Kidney (tissue), 14 donors: ENCODE data around the gene EBF4. TPM values are rescaled to one million over a fixed set of nuclear protein-coding genes. Genes with fewer than 3 reads are reported as not detected.

Experiments used
- DNase-seq, 5 donors: peaks; one replicate each; pipeline ENCODE4 v3.0.0-alpha.2; 2013 to 2020
- FAIRE-seq: peaks from 2 replicates; lab custom pipeline; 2012; peaks lifted over from hg19 to GRCh38; lab: Jason Lieb, UNC
- H3K27ac ChIP-seq, 2 donors: one replicate each; pipeline ENCODE4 v1.7.0; 2013; ENCODE audit warnings: low read depth in 2 of 2, low read length in 2 of 2, inconsistent platforms in 1 of 2
- H3K27me3 ChIP-seq: one replicate; pipeline ENCODE4 v1.7.1; 2013; ENCODE audit warnings: low read length, inconsistent platforms; ENCODE audit not compliant: control insufficient read depth, insufficient read depth
- H3K36me3 ChIP-seq, 3 donors: one replicate each; pipeline versions ENCODE4 v1.7.0 to v1.7.1; 2013; ENCODE audit warnings: low read length in 3 of 3, control low read depth in 1 of 3, inconsistent platforms in 1 of 3; ENCODE audit not compliant: insufficient read depth in 3 of 3, control insufficient read depth in 2 of 3
- H3K4me1 ChIP-seq, 3 donors: one replicate each; pipeline versions ENCODE4 v1.7.0 to v1.7.1; 2013; ENCODE audit warnings: low read length in 3 of 3, inconsistent platforms in 1 of 3, low read depth in 1 of 3; ENCODE audit not compliant: control insufficient read depth in 2 of 3, insufficient read depth in 2 of 3
- H3K4me3 ChIP-seq, 3 donors: one replicate each; pipeline versions ENCODE4 v1.7.0 to v1.8.1; 2013; ENCODE audit warnings: low read length in 3 of 3, control low read depth in 1 of 3, inconsistent platforms in 1 of 3
- H3K9ac ChIP-seq, 3 donors: one replicate each; pipeline versions ENCODE4 v1.7.0 to v1.7.1; 2013; ENCODE audit warnings: low read length in 3 of 3, control low read depth in 1 of 3, inconsistent platforms in 1 of 3
- H3K9me3 ChIP-seq, 3 donors: one replicate each; pipeline versions ENCODE4 v1.7.0 to v1.7.1; 2013; ENCODE audit warnings: low read length in 3 of 3, control low read depth in 1 of 3, inconsistent platforms in 1 of 3; ENCODE audit not compliant: control insufficient read depth in 2 of 3, insufficient read depth in 1 of 3
- intact Hi-C: fragments of 100-400 bp; cut with DNase I; formaldehyde crosslinking; loops from one replicate; pipeline ENCODE4 v1.11.1; 2022
- polyA plus RNA-seq: library from polyadenylated mRNA; stranded (reverse); fragments of 350-450 nt; fragmentation: Illumina TruSeq; extraction: RNeasy Lipid Tissue Mini Kit (QIAGEN cat#74804); gene quantifications from one replicate; pipeline ENCODE4 v1.2.3, GENCODE V29; 2014; ENCODE audit warnings: low read depth, low replicate concordance; ENCODE audit not compliant: insufficient read depth
- total RNA-seq: library from RNA; stranded (reverse); fragmentation: NEBNext Ultra II Directional; extraction: Animal tissue kit (Norgen Biotek cat#: 25700); gene quantifications from one replicate; pipeline ENCODE4 v1.2.1, GENCODE V29; 2021
- TF ChIP-seq, protein P1 (sequence below): IDR thresholded peaks from 3 replicates; pipeline ENCODE4 v1.5.1; 2012; ENCODE audit warnings: mild to moderate bottlenecking, moderate library complexity, borderline replicate concordance; ENCODE audit not compliant: insufficient read depth; ENCODE audit errors: extremely low read depth
- donor health status: control.
- donor health status: control.
- donor health status: control.
- donor health status: control.
- donor health status: control.
- donor health status: DM: yes; HTN: yes; CAD: no.
- donor health status: Normal renal cell carcinoma (clear cell type).

The EBF4 gene
- total and polyA plus RNA-seq, 2 donors from 2014 or later = 8.8 to 10.2 TPM

DNA sequence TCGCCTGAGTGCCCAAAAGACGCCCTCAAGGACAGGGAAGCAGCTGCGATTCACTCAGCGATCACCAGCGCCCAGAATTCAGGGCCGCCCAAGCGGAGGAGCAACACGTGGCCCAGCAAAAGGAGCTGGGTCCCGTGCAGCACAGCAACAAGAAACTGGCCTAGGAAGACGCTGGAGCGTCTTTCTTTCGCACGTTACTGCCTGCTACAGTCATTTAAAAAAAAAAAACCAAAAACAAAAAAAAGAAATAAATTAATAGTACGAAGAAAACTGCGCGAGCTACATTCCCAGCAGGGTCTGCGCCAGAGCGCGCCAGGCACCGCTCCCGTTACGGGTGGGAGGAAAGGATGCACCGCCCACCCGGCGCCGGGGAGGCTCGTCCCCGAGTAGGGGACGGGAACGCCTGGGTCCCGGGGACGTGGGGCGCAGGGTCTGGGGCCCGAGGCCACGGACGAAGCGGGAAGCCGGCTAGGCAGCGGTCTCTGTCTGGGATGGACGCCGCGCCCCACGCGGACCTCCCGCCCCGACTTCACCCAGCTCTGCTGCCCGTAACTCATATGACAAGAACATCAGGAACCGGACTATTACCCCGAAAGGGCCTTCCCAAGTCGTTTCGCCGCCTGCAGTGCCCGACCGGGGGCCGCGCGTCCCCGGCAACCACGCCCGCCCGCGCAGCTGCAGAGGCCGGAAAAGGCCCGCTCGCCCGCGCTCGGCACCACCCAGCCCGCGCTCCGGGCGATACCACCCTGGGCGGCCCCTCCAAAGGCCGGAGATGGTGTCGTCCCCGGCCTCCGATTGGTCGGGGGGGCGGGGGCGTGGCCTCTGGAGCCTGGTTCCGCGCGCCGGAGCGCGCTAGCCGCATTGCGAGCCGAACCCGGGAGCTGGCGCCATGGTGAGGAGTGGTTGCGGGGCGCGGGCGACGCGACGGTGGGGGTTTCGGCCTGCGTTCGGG is 40.5 kb upstream of the EBF4 start, which contains the start of gene NOP56:
NOP56 (plus strand) TSS at position 861 of the 952 bp plus-strand sequence; CDS start at position 890, 29 bp downstream.
- H3K9ac ChIP-seq = peak within 1 kb of the TSS; percentile 91 to 95 (median 93)
- H3K4me3 ChIP-seq = peak within 1 kb of the TSS; percentile 92 to 96 (median 95)
- TF ChIP-seq, protein P1, sequence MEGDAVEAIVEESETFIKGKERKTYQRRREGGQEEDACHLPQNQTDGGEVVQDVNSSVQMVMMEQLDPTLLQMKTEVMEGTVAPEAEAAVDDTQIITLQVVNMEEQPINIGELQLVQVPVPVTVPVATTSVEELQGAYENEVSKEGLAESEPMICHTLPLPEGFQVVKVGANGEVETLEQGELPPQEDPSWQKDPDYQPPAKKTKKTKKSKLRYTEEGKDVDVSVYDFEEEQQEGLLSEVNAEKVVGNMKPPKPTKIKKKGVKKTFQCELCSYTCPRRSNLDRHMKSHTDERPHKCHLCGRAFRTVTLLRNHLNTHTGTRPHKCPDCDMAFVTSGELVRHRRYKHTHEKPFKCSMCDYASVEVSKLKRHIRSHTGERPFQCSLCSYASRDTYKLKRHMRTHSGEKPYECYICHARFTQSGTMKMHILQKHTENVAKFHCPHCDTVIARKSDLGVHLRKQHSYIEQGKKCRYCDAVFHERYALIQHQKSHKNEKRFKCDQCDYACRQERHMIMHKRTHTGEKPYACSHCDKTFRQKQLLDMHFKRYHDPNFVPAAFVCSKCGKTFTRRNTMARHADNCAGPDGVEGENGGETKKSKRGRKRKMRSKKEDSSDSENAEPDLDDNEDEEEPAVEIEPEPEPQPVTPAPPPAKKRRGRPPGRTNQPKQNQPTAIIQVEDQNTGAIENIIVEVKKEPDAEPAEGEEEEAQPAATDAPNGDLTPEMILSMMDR = no peak
- no peaks in the 10 kb centered on the region for H3K9me3 ChIP-seq
- DNase-seq (peak; percentile 95 to 98 (median 96)), FAIRE-seq (no peak)
- H3K27ac ChIP-seq = peak within 1 kb of the TSS; percentile 83 to 87
- peaks cover 0 to 11% (median 5%) of the 10 kb centered on the region in 3 donors for H3K4me1 ChIP-seq
- H3K27me3 ChIP-seq = no peaks in the 10 kb centered on the region
- peaks cover 20 to 30% (median 20%) of the 10 kb centered on the region in 3 donors for H3K36me3 ChIP-seq
- intact Hi-C loops = no loop called here

- peak in 2 of 5 donors; percentile 17 to 70 for DNase-seq
Observed at GRCh38 chr20:2652724-2653555, 39.6 kb upstream of the EBF4 start.

More at GRCh38 chr20:2652724-2653555, 39.6 kb upstream of the EBF4 start:
- intact Hi-C loops = no loop called here
- H3K36me3 ChIP-seq = peaks cover 23 to 39% (median 24%) of the 10 kb centered on the region in 3 donors
- peak overlapping the region; percentile 92 to 96 (median 95) for H3K4me3 ChIP-seq
- no peaks in the 10 kb centered on the region for H3K27me3 ChIP-seq
- H3K4me1 ChIP-seq = peaks cover 0 to 11% (median 5%) of the 10 kb centered on the region in 3 donors
- H3K9ac ChIP-seq = peak overlapping the region; percentile 91 to 95 (median 93)
- TF ChIP-seq, protein P1 = no peak
- H3K27ac ChIP-seq = peak overlapping the region; percentile 73 to 76
- no peaks in the 10 kb centered on the region for H3K9me3 ChIP-seq
- FAIRE-seq = no peak
